Stimulated activated naive CD8-positive, alpha-beta T cell treated with anti-CD3 and anti-CD28 coated beads, Interleukin-15, Interleukin-2, amounts not matched to agents 100 ng/mL and 50 ng/mL, for 24 hours (primary cell): ENCODE data around the gene ZBTB20.
A peak's percentile ranks its signal among the peaks of the same experiment; 100 is the strongest.

Experiments used
- H3K27ac Mint-ChIP-seq: one replicate; pipeline ENCODE4 v1.8.0; 2021; ENCODE audit warnings: mild to moderate bottlenecking, mixed read lengths
- H3K27me3 Mint-ChIP-seq: one replicate; pipeline ENCODE4 v1.8.0; 2021; ENCODE audit warnings: mixed read lengths
- H3K36me3 Mint-ChIP-seq: one replicate; pipeline ENCODE4 v1.8.0; 2021; ENCODE audit warnings: low read depth, mixed read lengths
- H3K4me1 Mint-ChIP-seq: one replicate; pipeline ENCODE4 v1.8.0; 2021; ENCODE audit warnings: low read depth, mixed read lengths
- H3K4me3 Mint-ChIP-seq: one replicate; pipeline ENCODE4 v1.8.0; 2021; ENCODE audit warnings: mild to moderate bottlenecking, mixed read lengths
- H3K9me3 Mint-ChIP-seq: one replicate; pipeline ENCODE4 v1.8.0; 2021; ENCODE audit warnings: mixed read lengths

ZBTB20 gene

DNA sequence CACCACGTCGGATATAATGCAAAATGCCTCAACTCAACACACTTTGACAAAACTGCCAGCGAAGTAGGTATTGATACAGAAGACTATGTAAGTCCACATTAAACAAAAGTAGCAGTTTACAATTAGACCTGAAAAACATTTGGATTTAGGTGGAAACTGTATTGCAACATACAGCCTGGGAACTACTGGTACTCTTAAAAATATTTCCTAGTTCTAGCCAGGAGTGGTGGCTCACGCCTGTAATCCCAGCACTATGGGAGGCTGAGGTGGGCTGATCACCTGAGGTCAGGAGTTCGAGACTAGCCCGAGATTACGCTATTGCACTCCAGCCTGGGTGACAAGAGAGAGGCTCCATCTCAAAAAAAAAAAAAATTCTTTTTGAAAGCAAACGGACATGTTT, 246.2 kb downstream of the ZBTB20 start:
- Mint-ChIP-seq H3K4me3 (peak overlapping the region; percentile 63), H3K27me3 (no peaks in the 10 kb centered on the region), H3K36me3 (peaks cover 8% of the 10 kb centered on the region), H3K4me1 (peaks cover 16% of the 10 kb centered on the region), H3K27ac (no peak overlapping the region), H3K9me3 (no peaks in the 10 kb centered on the region)

DNA sequence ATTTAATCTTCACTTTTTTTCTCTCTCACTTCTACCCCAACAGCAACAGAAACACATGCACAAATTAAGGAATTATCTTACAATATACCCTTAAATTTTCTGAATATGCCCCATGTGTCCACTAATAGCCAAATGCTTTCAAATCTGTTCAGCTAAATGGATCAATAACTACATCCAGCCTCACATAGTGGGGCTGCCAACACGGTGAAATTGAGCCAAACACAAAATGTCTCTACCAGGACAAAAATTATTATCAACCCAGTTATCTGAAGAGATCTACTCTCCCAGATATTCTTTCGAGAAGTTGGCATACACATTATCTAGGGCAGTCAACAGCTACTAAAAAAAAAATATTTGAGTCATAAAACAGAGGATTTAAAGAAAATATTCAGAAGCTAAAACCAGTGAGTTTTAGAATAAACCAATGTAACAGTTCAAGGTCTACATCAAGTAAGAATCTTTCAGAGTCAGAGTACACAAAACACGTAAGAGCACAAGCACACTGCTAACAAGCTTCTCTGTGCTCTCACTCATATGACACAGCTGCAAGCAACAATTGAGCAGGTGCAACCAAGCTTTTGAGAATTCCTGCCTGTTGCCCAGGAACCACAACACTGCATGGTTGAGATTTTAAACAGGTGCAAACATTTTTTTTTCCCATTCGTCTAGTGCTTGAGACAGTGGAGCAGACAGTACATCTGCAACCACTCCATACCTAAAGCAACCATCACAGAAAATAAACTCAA, 247.7 kb downstream of the ZBTB20 start:
- no peaks in the 10 kb centered on the region for H3K27me3 Mint-ChIP-seq
- no peak overlapping the region for H3K4me3 Mint-ChIP-seq
- no peaks in the 10 kb centered on the region for H3K9me3 Mint-ChIP-seq
- peaks cover 8% of the 10 kb centered on the region for H3K36me3 Mint-ChIP-seq
- no peak overlapping the region for H3K27ac Mint-ChIP-seq
- H3K4me1 Mint-ChIP-seq, result peaks cover 5% of the 10 kb centered on the region

GRCh38 chr3:114896978-114897377, 250.1 kb downstream of the ZBTB20 start:
- Mint-ChIP-seq H3K36me3 (peaks cover 16% of the 10 kb centered on the region), H3K4me1 (peaks cover 4% of the 10 kb centered on the region), H3K4me3 (no peak overlapping the region), H3K9me3 (no peaks in the 10 kb centered on the region), H3K27me3 (no peaks in the 10 kb centered on the region), H3K27ac (no peak overlapping the region)

- Mint-ChIP-seq H3K4me3 (no peak overlapping the region), H3K36me3 (peaks cover 12% of the 10 kb centered on the region), H3K4me1 (no peaks in the 10 kb centered on the region), H3K27me3 (no peaks in the 10 kb centered on the region), H3K9me3 (no peaks in the 10 kb centered on the region), H3K27ac (no peak overlapping the region)
Observed at GRCh38 chr3:114893361-114893760, 253.7 kb downstream of the ZBTB20 start.

DNA sequence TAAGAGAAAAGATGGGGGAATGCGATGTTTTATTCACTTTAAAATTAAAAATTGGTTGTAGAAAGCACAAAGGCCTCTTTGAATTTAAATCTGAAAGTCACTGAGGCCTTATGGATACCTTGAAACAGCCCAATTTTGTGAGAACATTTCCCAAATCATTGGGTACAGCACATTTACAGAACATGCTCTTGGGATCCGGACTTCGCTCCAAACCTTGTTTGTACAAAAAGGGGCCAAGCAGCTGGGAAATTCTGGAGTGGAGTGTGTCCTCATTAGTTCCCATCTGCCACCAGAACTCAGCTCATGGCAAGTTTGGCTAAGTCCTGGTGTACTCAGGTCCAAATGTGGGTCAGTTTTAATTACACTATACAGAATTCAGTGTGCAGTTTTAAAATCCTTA, 254.2 kb downstream of the ZBTB20 start:
- H3K36me3 Mint-ChIP-seq, result peaks cover 12% of the 10 kb centered on the region
- H3K4me1 Mint-ChIP-seq, result no peaks in the 10 kb centered on the region
- no peaks in the 10 kb centered on the region for H3K9me3 Mint-ChIP-seq
- H3K27me3 Mint-ChIP-seq, result no peaks in the 10 kb centered on the region
- no peak overlapping the region for H3K27ac Mint-ChIP-seq
- H3K4me3 Mint-ChIP-seq, result no peak overlapping the region

DNA sequence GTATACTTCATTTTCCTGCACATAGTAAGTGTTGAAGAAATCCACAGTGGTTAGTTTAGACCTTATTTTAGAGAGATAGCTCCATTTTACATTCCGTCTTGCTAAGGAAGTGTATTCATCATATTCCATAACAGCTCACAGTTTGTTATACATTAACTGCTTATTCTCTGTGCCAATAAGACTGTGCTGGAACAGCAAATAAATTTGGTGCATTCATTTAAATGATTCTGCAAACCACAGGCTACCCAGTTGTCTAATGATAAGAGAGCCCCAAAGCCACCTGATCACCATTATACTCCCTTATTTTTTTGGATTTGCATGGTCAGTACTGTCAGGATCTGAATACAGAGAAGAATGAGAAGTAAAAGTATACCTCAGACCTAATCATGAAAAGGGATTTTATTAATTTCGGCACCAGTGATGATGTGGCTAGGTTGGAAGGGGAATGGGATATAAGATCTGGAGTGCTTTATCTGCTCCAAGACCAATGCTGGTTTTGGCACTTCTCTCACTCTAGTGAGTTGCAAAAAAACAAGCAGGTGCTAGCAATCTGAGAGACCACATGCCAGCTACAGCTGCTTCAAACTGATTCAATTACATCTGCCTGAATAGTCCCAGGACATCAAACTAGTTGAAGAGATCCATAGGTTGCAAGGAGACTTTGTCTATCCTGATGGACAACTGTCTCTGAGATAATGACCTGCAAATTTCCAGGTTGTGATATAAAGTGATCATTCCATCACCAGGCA, 254.8 kb downstream of the ZBTB20 start:
- Mint-ChIP-seq H3K4me3 (no peak overlapping the region), H3K36me3 (peaks cover 12% of the 10 kb centered on the region), H3K4me1 (no peaks in the 10 kb centered on the region), H3K27me3 (no peaks in the 10 kb centered on the region), H3K9me3 (no peaks in the 10 kb centered on the region), H3K27ac (no peak overlapping the region)

DNA sequence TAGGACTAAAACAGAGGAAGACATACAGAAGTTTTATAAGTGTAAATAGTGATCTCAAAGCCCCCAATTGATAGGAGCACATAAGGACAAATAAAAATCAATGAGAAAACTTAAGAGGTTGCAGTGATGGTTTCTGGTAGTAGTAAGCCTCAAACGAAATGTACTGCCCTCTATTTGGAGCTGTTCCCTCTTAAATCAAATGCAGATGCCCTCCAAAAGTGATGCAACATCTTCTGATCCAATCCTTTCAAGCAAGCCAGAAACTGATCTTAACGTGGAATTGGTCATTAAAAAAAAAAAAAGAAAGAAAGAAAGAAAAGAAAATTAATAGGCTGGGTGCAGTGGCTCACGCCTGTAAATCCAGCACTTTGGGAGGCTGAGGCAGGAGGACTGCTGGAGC, 259.3 kb downstream of the ZBTB20 start:
- Mint-ChIP-seq H3K4me3 (no peak overlapping the region), H3K36me3 (no peaks in the 10 kb centered on the region), H3K27me3 (no peaks in the 10 kb centered on the region), H3K27ac (no peak overlapping the region), H3K9me3 (no peaks in the 10 kb centered on the region), H3K4me1 (no peaks in the 10 kb centered on the region)

DNA sequence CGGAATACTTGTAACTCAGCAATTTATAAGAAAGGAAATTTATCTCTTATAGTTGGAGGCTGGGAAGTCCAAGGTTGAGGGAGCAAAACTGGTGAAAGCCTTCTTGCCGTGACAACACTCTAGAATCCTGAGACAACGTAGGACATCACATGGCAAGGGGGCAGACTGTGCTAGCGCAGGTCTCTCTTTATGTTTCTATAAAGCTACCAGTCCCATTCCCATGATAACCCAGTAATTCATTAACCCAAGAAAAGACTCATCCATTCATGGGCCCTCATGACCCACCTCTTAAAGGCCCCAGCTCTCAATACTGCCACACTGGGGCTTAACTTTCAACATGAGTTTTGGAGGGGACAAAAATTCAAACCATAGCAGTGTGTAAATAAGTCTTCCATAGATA, 260.2 kb downstream of the ZBTB20 start:
- H3K36me3 Mint-ChIP-seq, result no peaks in the 10 kb centered on the region
- no peaks in the 10 kb centered on the region for H3K27me3 Mint-ChIP-seq
- H3K27ac Mint-ChIP-seq, result no peak overlapping the region
- no peaks in the 10 kb centered on the region for H3K9me3 Mint-ChIP-seq
- no peak overlapping the region for H3K4me3 Mint-ChIP-seq
- H3K4me1 Mint-ChIP-seq, result no peaks in the 10 kb centered on the region

DNA sequence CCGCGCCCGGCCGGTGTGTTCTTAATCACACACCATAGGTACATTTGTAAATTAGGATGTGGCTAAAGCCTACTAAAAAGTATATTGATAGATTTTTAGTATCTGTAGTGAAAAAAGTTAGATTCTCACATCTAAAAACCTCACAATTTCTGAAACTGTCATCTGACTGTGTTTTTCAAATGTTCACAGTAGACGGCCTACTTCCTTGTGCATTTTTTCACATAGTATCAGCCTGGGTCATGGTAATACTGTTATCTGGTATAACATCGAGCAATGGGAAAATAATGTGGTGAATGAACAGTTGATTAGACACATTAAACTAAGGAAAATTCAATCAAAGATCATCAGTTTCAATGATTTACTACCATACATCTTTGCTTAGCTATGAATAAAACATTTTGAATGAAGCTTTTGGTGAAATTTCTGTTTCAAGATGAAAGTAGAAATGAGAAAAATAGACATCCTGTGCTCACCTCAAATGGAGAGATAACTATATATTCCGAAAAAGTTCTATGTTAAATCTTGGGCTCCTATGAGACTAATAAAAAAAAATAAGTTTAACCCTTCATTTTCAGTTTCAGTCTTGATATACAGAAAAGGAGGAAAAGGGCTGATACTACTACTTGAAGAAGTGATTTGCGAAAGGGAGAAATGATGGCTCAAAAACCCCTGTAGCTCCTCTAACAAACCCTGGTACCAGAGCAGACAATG, 262.7 kb downstream of the ZBTB20 start:
- Mint-ChIP-seq H3K4me3 (no peak overlapping the region), H3K9me3 (no peaks in the 10 kb centered on the region), H3K27me3 (no peaks in the 10 kb centered on the region), H3K36me3 (no peaks in the 10 kb centered on the region), H3K27ac (no peak overlapping the region), H3K4me1 (peaks cover 8% of the 10 kb centered on the region)

GRCh38 chr3:114880078-114880477, 267.0 kb downstream of the ZBTB20 start:
- Mint-ChIP-seq H3K36me3 (peaks cover 3% of the 10 kb centered on the region), H3K4me1 (peaks cover 22% of the 10 kb centered on the region), H3K9me3 (no peaks in the 10 kb centered on the region), H3K4me3 (no peak overlapping the region), H3K27ac (no peak overlapping the region), H3K27me3 (no peaks in the 10 kb centered on the region)

GRCh38 chr3:114879059-114880031, 267.7 kb downstream of the ZBTB20 start:
- H3K27ac Mint-ChIP-seq, result no peak overlapping the region

GRCh38 chr3:114878114-114878839, 268.8 kb downstream of the ZBTB20 start:
- peaks cover 22% of the 10 kb centered on the region for H3K4me1 Mint-ChIP-seq
- no peaks in the 10 kb centered on the region for H3K9me3 Mint-ChIP-seq
- no peak overlapping the region for H3K4me3 Mint-ChIP-seq
- no peak overlapping the region for H3K27ac Mint-ChIP-seq
- H3K27me3 Mint-ChIP-seq, result no peaks in the 10 kb centered on the region
- H3K36me3 Mint-ChIP-seq, result peaks cover 3% of the 10 kb centered on the region

More at GRCh38 chr3:114879059-114880031, 267.7 kb downstream of the ZBTB20 start:
- peaks cover 3% of the 10 kb centered on the region for H3K36me3 Mint-ChIP-seq
- H3K4me1 Mint-ChIP-seq, result peaks cover 22% of the 10 kb centered on the region
- H3K27me3 Mint-ChIP-seq, result no peaks in the 10 kb centered on the region
- H3K4me3 Mint-ChIP-seq, result no peak overlapping the region
- H3K9me3 Mint-ChIP-seq, result no peaks in the 10 kb centered on the region

GRCh38 chr3:114877378-114878113, 269.5 kb downstream of the ZBTB20 start:
- Mint-ChIP-seq H3K27ac (no peak overlapping the region), H3K27me3 (no peaks in the 10 kb centered on the region), H3K4me1 (peaks cover 22% of the 10 kb centered on the region), H3K36me3 (peaks cover 3% of the 10 kb centered on the region), H3K4me3 (no peak overlapping the region), H3K9me3 (no peaks in the 10 kb centered on the region)
